ACHN (cell line): Measurements from ENCODE around the gene PDIA2.

Experiments
- DNase-seq: peaks from one replicate; pipeline ENCODE4 v3.0.0-alpha.2; 2015
- in situ Hi-C: cut with HindIII; loops from 2 replicates; pipeline ENCODE4 v1.10.0; 2017; ENCODE audit warnings: low sequenced_read_pairs, low pct_ligation_motif_present, low pct_unique_long_range_greater_than_20kb

PDIA2 gene

DNA sequence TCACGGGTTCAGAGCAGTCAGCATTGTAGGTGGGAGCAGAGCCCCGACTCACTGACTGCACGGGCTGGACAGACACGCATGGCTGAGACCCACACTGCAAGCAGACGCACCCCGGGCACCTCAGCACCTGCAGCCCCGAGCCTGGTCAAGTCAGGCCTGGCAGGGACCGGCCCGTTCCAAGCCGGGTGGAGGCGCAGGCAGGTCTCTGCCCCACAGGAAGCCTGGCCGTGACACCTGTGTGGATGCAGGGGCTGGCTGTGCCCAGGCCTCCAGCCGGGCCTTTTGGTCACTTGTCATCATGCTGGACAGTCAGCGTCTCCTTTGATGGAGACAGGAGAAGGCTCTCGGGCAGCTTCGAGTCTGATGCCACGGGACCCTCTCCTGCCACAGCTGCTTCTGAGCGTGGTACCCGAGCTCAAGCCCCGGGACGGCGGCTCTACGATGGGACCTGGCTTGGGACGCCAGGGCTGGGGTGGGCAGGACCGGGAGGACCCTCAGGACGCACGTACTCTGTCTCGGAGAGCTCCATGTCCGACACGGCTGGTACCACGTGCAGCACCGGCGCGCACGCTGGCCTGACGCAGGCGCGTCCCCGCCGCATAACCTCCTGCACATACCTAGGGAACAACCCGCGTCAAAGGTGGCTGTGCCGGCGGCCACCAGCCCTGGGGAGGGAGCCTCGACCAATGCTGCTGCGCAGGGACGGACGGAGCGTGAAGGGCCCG, 7.9 kb downstream of the PDIA2 start:
- in situ Hi-C loops = no loop called here
- DNase-seq = no peak

DNA sequence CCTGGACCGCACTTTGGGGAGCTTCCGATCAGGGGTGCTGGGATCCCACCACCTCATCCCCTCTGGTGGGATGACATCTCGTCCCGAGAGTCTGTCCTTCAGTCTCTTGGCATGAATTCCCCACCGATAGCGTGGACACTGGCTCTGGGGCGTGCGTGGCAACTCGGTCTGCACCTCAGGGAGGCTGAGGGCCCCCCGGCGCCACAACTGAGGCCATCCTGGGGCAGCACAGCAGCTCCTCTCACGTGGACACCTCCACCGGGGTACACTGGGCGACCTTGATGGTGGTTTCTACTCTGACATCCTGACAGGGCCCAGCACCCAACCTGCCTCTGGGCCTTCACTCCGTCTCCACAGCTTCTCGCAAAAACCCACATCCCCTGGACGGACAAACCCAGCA, 8.6 kb downstream of the PDIA2 start:
- in situ Hi-C loops = no loop called here
- no peak for DNase-seq

DNA sequence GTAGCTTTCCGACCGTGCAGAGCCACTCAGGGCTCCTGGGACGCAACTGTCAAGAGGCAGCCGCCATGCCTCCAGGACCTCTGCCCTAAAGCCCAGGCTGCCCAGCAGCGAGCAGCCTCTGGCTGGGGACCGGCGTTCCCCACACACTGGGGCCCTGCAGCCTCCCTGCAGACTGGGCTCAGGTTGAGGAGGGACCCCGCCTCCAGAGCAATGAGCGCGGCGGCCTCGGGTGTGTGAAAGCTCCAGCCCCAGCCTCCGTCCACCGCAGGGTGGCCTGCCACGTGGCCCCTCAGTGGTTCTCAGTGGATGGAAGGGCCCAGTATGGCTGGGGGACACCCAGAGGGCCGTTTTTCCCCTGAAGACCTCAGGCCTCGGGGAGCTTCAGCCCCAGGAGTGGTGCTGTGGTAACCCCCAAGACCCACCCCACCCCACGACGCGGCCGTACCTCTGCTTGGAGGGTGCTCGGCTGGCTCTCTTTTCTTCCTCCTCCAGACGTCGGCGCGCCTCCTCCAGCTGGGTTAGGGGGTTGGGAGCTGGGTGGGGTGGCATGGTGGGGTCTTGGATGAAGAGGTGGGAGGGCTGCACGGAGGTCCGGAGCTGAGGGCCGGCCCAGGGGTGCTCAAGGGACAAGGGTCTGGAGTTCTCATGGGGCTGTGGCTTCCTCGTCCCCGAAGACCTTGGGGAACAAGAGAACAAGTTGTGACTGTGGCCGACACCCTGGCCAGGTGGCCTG, 10.2 kb downstream of the PDIA2 start:
- in situ Hi-C loops = no loop called here
- no peak for DNase-seq

DNA sequence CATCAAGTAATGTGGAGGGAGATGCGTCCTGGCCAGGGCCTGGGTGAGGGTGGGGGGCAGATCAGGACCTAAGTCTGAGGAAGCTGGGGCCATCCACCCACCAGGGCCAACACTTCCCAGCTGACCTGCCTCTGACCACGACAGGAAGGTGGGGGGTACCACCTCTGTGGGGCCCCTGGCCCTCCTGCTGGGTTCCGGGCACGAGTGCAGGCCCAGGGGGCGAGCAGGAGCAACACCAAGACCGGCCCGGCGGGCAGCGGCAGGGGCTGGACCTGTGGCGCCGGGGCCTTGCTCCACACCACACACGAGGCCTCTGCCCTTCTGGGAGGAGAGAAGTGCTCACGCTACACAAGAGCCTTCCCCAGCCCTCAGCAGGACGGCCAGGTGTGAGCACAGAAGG, 13.3 kb downstream of the PDIA2 start:
- in situ Hi-C loops = no loop called here
- DNase-seq = no peak

DNA sequence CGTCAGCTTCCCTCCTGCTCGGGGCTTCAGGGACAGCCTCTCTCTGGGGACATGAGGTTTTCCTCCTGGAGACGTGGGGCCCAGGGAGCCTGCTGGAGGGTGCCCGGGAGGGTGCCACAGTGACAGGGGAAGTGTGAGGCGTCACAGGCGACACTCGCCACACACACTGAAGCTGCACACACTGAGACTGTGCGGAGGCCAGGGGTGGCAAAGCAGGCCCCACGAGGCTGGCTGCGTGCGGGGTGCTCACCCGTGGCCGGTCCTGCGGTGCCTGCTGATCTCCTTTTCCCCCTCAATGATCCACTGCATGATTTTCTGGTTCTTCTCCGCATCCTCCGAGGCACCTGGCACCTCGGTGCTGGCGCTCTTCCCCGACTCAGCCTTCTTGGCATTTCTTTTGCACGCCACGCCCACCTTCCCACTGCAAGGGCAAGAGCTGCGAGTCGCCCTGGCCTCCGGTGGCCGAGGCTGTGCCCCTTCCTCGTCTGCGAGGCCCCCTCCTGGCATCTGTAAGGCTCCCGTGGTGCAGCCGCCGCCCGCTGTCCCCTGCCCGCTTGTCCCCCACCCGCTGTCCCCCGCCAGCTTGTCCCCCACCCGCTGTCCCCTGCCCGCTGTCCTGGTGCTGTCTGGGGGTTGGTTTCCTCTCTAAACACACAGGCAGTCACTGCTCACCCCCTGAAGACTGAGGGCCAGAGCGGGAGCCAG, 14.0 kb downstream of the PDIA2 start:
- DNase-seq = no peak
- in situ Hi-C loops = no loop called here

DNA sequence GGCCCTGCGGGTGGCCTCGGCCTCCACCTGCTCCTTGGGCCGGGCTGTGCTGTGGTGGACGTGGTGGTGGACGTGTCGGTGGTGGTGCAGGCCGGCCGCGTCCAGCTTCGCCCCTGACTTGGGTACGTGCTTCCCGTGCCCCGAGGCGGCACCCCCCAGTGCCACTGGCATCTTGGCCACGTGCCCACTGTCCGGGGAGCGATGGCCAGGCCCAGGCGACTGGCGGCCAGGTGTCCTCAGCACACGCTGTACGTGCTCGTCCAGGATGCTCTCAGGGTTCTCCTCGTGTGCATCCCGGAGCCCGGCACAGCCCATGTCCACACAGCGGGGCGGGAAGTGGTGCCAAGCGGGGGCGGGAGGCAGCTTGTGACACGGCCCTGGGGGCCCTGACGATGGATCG, 14.9 kb downstream of the PDIA2 start:
- DNase-seq = no peak
- in situ Hi-C loops = no loop called here

DNA sequence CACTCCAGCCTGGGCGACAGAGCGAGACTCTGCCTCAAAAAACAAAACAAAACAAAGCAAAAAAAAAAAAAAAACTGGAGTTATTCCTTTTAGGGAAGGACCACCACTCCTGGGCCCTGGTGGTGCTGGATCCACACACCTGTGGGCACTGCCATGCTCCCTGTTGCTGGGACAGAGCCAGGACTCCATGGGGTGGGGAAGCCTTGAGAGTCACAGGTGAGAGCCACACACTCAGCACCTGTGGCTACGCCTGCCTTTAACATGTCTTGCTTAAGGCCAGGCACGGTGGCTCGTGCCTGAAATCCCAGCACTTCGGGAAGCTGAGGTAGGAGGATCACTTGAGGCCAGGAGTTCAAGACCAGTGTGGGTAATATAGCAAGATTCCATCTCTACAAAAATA, 18.3 kb downstream of the PDIA2 start:
- in situ Hi-C loops = no loop called here
- DNase-seq = no peak

DNA sequence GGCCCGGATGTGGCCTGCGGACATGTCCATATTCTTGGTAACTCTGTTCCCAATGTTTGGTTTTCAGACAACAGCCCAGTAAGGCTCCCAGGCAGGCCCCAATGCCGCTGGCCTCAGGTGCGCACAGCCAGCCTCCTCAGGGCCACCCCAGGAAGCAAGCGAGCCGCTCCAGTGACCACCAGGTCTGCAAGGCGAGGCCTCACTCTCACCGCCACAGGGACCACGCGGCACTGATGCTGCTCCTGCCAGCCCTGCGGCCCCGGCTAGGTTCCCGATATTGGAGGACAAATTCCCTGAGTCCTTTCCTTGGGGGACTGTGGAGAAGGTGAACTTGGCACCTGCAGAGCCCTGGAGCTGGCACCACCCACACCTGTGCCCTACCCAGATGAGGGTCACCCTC, 19.0 kb downstream of the PDIA2 start:
- in situ Hi-C loops = no loop called here

DNA sequence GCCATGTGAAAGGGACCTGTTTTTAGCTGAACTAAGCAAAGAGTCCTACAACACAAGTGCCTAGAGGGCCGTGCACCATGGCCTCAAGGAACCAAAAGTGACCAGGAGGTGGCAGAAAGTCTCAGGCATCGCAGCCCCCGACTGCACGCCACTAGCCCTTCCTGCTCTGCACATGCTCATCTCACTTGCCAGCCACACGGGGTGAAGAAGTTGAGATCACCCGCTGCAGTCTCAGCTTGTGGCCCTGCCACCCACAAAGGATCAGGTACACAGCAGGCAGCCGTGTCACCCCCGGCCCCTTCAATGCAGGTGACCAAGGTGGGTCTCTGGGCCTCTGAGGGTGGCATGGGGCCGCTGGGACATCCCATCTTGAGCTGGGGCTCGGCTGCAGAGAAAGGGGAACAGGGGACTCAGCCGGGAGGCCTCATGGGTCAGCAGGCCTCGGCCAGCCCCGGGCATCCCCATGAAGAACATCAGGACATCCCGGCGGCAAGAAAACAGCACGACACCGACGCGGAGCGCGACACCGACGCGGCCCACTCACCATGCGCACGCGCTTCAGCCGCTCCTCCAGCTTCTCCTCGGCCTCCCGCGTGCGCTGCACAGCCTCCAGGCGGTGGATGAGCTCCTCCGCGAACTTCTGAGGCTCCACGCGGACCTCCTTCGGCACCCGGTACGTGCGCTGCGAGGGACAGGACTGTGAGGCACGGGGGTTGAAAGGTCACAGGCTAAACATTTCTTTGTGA, 21.0 kb downstream of the PDIA2 start:
- peak; percentile 30 for DNase-seq
- in situ Hi-C loops = no loop called here

More for the DNA sequence above, 19.0 kb downstream of the PDIA2 start:
- no peak for DNase-seq

DNA sequence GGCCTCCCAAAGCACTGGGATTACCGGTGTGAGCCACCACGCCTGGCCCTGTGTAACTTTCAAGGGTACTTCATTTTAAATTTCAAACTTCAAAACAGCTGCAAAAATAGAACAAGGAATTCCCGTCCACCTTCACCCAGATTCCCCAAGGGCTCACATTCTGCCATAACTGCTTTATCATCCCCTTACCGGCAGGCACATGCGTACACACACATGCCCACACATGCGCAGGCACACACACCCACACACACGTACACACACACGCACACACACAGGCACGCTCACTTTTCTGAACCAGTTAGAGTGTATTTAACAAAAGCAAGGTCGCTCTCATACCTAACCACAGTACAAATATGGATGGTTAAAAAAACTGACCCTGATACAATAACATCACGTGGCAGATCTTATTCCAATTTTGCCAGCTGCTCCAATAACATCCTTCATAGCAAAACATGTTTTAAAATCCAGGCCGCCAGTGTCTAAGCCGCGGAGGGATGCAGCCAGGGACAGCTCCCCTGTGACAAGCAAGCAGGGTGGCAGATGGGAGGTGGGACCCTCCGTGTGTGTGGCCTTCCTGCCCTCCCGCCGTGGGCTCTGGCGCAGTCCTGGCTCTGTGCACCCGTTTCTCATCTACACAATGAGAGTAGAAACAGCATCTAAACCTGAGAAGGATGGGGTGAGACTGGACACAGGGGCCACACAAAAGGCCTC, 23.1 kb downstream of the PDIA2 start:
- DNase-seq = no peak
- in situ Hi-C loops = no loop called here

DNA sequence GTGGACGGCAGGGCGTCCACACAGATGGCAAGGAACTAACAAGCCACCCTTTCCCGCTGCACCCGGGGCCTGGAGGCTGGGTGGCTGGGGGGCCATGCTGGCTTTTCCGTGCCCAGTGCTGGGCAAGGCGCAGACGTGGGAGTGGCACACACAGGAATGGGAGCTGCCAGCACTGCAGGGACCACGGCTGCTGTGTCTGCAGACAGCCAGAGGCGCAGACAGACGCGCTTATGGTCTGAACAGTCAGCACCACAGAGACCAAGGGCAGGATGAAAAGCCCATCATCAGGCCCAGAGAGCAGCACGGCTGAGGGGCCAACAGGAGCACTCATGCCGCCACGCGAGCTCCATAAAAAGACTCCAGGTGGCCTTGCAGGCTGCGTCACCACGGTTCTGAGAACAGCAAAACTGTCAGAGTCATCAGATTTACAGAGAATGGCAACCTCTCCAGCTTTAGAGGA, 24.0 kb downstream of the PDIA2 start:
- in situ Hi-C loops = no loop called here
- DNase-seq = no peak

DNA sequence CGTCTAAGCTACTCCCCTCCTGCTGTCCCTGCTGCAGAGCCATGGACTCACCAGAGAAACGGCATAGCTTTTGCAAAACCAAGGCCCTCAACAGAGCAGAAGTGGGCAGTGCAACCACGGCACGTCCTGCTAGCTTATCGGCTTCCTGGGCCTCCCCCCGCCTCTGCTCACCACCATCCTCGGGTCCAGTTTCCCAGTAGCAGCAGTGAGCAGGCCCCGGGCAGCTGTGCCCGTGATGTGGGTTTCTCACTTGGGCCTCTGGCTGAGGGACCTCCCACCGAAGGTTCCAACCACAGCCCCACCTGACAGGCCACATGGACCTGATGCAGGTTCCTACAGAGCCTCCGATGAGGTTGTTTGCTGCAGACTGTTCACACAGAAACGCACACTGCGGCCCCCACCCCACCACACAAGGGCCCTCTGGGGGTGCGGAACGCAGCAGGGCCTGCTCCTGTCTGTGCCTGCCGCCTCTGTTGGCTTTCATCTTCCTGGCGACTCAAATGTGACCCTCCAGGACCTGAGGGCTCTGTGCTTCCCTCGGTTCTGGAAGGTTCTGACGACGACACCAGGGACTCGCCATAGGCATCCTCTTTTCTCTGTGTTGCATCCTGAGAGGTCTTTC, 24.8 kb downstream of the PDIA2 start:
- in situ Hi-C loops = no loop called here
- DNase-seq = no peak

DNA sequence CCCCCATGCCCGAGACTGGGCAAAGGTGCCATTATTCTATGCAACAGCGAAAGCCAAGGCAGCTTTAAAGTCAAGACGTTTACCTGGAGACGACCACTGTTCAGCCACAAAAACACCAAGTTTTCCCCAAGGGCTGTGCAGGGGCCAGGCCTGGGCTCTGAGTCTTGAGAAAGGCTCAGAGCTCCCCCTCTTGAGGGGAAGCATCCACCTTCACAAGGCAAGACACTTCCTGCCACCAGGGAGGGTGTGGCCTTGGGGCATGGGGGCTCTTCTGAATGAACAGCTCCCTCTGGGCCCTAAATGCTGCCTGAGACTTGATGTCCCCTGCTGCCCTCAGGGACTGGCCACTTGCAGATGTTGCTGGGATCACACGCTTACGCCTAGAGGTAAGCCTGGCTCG, 26.5 kb downstream of the PDIA2 start:
- in situ Hi-C loops = no loop called here

DNA sequence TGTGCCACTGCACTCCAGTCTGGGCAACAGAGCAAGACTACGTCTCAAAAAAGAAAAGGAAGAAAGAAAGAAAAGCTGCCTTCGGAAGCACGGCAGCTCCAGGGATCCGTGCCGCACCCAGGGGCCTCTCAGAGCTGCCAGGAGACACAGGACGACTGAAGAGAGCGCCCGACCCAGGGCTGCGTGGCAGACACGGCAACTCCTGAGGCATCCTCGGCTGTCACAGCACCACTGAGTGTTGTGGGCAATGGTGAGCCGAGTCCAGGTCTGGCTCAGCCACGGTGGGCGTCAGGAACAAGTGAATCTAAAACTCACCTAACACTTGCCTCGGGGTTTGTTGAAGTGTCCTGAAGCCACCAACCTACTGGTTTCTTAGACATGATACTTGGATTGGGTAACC, 28.8 kb downstream of the PDIA2 start:
- in situ Hi-C loops = no loop called here
- no peak for DNase-seq

More for the DNA sequence above, 26.5 kb downstream of the PDIA2 start:
- no peak for DNase-seq

DNA sequence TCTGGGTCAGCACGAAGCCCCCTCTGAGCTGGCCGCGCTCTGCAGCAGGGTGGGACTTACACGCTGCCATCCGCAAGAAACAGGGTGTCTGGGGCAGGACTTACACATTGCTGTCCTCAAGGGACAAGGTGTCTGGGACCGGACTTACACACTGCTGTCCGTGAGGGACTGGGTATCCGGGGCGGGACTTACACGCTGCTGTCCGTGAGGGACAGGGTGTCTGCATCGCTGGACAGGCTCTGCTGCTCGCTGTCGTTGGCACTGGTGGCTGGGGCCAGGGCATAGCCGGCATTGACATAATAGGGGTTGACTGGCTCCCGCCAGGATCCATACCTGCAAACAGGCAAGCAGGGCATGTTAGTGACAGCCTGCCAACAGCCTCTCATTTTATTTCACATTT, 31.4 kb downstream of the PDIA2 start:
- in situ Hi-C loops = no loop called here
- no peak for DNase-seq

DNA sequence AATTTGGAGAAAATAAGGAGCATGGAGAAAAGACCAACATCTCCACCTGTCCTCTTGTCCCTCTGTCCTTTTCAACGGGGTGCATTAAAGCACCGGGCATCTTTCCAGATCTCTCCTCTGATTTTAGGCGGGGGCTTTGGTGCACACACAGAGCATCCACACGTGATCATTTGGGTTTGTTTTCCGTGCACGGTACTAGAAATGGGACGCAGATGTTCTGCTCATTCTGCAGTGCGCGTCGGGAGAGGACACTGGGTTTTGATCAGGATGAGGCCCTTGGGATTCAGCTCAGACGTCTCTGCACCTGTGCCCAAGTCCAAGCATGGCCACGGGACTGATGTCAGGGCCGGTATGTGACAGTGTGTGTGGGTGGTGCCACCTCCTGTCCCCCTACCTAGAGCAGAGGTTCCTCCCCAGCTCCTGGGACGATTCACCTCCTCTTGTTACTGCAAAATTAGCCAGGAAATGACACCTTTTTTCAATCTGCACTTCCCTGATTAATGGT, 31.9 kb downstream of the PDIA2 start:
- in situ Hi-C loops = no loop called here
- no peak for DNase-seq

DNA sequence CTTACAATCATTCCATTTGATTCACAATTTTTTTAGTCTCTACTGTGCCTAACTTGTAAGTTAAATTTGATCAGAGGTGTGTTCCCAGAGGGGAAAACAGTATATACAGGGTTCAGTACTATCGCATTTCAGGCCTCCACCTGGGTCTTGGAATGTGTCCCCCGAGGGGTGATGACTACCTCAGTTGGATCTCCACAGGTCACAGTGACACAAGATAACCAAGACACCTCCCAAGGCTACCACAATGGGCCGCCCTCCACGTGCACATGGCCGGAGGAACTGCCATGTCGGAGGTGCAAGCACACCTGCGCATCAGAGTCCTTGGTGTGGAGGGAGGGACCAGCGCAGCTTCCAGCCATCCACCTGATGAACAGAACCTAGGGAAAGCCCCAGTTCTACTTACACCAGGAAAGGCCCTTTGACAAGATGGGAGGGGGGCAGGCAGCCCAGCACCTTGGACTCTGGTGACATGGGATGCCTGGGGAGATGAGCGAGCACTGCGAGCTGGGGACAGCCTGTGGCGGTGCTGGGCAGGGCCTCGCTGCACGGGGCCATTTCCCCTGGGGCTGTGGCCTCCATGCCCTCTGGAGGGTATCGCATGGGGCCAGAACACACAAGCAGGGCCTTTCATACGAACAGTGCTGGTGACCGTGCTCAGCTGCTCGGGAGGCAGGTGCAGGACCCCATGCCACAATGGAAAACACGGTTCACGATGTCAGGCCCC, 33.9 kb downstream of the PDIA2 start:
- in situ Hi-C loops = no loop called here
- DNase-seq = no peak
